ENCODE measurements around the gene HSF5. TPM values are rescaled to one million over a fixed set of nuclear protein-coding genes. Genes with fewer than 3 reads are reported as not detected.

Gene HSF5
- total RNA-seq, 1 experiment from 2014 or later = not detected

DNA sequence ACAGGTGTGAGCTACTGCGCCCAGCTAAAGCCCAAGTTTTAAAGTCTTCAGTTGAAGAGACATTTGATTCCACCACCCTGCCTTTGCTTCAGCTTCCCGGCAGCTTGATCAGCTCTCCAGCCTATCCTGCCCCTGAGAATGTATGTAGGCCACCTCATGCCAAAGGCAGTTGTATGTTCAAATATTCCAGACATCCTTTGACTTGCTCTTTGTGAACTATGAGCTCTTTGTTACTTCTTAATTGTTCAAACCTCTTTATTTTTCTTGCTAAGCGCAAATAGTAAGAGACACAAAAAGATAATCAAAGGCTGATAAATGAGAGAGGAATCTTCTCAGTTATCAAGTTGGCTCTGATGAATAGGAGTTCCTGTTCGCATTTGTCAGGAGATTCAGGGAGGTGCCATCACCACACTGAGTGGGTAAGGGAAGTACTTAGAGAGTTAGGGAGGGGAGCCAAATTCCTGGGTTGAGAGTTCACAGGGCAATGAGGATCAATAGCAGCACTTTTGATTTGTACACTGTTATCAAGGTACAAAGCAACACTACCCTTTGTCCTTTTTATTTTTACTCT, 104.2 kb downstream of the HSF5 start:
- no TSS peak for BruUV-seq (replicated peaks)
- TF ChIP-seq EZH2phosphoT487 (IDR thresholded peaks at IDR 0.05; ENCODE audit: borderline replicate concordance) = no peak
- TF ChIP-seq CEBPB (IDR thresholded peaks at IDR 0.05; ENCODE audit: low read depth) = no peak
- TF ChIP-seq EZH2 (IDR thresholded peaks at IDR 0.05) = no peak
- TF ChIP-seq, protein P1, sequence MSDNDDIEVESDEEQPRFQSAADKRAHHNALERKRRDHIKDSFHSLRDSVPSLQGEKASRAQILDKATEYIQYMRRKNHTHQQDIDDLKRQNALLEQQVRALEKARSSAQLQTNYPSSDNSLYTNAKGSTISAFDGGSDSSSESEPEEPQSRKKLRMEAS (IDR thresholded peaks at IDR 0.05) = no peak
- H3K27me3 ChIP-seq (ENCODE audit: insufficient read depth, low read length) = no peaks in the 10 kb centered on the region
- peaks cover 0 to 7% of the 10 kb centered on the region in 2 experiments; a peak in 1 of 4 replicates for H3K36me3 ChIP-seq (ENCODE audit: control insufficient read depth in 1 of 2, insufficient read depth in 2 of 2, low read length in 2 of 2)
- no peaks in the 10 kb centered on the region for H3K9me3 ChIP-seq (ENCODE audit: control insufficient read depth in 1 of 2, insufficient read depth in 1 of 2, low read depth in 1 of 2, low read length in 2 of 2)
- H3K4me2 ChIP-seq (ENCODE audit: low read length) = peak overlapping the region; percentile 27
- peak overlapping the region; percentile 45 for H3K27ac ChIP-seq (ENCODE audit: low read depth, low read length)
- no peak overlapping the region for H2AFZ ChIP-seq (ENCODE audit: low read depth, low read length, poor library complexity, severe bottlenecking)
- ATAC-seq (peak; percentile 56), DNase-seq (ENCODE audit: low read depth, low spot score) (no peak)
- ChIA-PET POLR2A (interaction anchor here (0.6 to 3.1 kb wide), 4 partner anchors 11 to 247 kb away, joined by 3 to 11 read pairs (median 4); partner anchors contain the start of genes RNF43 and SUPT4H1), CTCF (no interaction called here), RAD21 (ENCODE audit: low non-redundant PET in 1 of 2, low total read pairs in 2 of 2, uncharacterized antibody in 2 of 2, unreplicated experiment in 2 of 2) (interaction anchor here in 1 of 2 experiments (1.1 kb wide), 1 partner anchor 55 kb away, joined by 3 read pairs; no protein-coding TSS in a partner anchor)
- peaks cover 100% of the 10 kb centered on the region for H3K79me2 ChIP-seq (ENCODE audit: insufficient read depth, low read length)
- intact Hi-C loops (cut with micrococcal nuclease) = no loop called here
- no peaks in the 10 kb centered on the region for H3K9me2 ChIP-seq (ENCODE audit: insufficient read depth)
- H3K9ac ChIP-seq (ENCODE audit: low read length) = no peak overlapping the region
- H3K4me3 ChIP-seq (replicated peaks in 1 of 2; ENCODE audit: low read depth in 1 of 2, low read length in 2 of 2) = no peak overlapping the region
- H3K4me1 ChIP-seq (ENCODE audit: control insufficient read depth in 1 of 2, insufficient read depth in 2 of 2, low read length in 2 of 2) = peaks cover 89 to 100% of the 10 kb centered on the region in 2 experiments
- no peaks in the 10 kb centered on the region for H4K20me1 ChIP-seq (ENCODE audit: insufficient read depth)

DNA sequence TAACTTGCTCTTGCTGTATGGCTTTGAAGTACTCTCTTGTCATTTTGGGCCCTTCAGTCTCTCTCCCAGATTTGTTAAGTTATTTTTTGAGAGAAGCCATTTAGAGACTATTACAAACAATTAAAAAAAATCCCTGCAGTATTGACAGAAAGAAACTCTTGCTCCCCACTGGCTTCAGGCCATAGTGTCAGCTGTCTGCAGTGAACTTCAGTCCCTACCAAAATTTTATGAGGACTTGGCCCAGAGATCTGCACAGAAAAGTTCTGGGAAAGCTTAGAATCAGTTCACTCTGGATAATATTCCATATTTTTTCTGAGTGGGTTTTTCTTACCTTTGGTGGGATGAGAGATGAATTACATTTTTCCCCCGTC, 105.4 kb downstream of the HSF5 start:
- POLR2A ChIA-PET = interaction anchor here (3.1 kb wide), 1 partner anchor 35 kb away, joined by 11 read pairs; the partner anchor contains the start of gene RNF43
- no peak overlapping the region for H2AFZ ChIP-seq (ENCODE audit: low read depth, low read length, poor library complexity, severe bottlenecking)
- peaks cover 0 to 7% of the 10 kb centered on the region in 2 experiments; a peak in 1 of 4 replicates for H3K36me3 ChIP-seq (ENCODE audit: control insufficient read depth in 1 of 2, insufficient read depth in 2 of 2, low read length in 2 of 2)
- H3K27me3 ChIP-seq (ENCODE audit: insufficient read depth, low read length) = no peaks in the 10 kb centered on the region
- peaks cover 98% of the 10 kb centered on the region for H3K79me2 ChIP-seq (ENCODE audit: insufficient read depth, low read length)
- no peak overlapping the region for H3K4me3 ChIP-seq (replicated peaks in 1 of 2; ENCODE audit: low read depth in 1 of 2, low read length in 2 of 2)
- no peaks in the 10 kb centered on the region for H3K9me2 ChIP-seq (ENCODE audit: insufficient read depth)
- CTCF ChIA-PET = no interaction called here
- H3K4me1 ChIP-seq (ENCODE audit: control insufficient read depth in 1 of 2, insufficient read depth in 2 of 2, low read length in 2 of 2) = peaks cover 89 to 100% of the 10 kb centered on the region in 2 experiments
- H3K9me3 ChIP-seq (ENCODE audit: control insufficient read depth in 1 of 2, insufficient read depth in 1 of 2, low read depth in 1 of 2, low read length in 2 of 2) = no peaks in the 10 kb centered on the region
- TF ChIP-seq ZNF274 (IDR thresholded peaks at IDR 0.05; ENCODE audit: low read depth, low read length) = no peak
- no peak for TF ChIP-seq RAD21 (IDR thresholded peaks at IDR 0.05; ENCODE audit: low read depth)
- TF ChIP-seq, protein P2, sequence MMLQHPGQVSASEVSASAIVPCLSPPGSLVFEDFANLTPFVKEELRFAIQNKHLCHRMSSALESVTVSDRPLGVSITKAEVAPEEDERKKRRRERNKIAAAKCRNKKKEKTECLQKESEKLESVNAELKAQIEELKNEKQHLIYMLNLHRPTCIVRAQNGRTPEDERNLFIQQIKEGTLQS (IDR thresholded peaks at IDR 0.05) = no peak
- no peak for TF ChIP-seq YY1 (IDR thresholded peaks at IDR 0.05; ENCODE audit: extremely low read depth, insufficient replicate concordance, low read depth, low read length)
- no peaks in the 10 kb centered on the region for H4K20me1 ChIP-seq (ENCODE audit: insufficient read depth)
- ATAC-seq (no peak), DNase-seq (ENCODE audit: low read depth, low spot score) (no peak)
- H3K9ac ChIP-seq (ENCODE audit: low read length) = no peak overlapping the region
- H3K4me2 ChIP-seq (ENCODE audit: low read length) = no peak overlapping the region
- H3K27ac ChIP-seq (ENCODE audit: low read depth, low read length) = peak overlapping the region; percentile 45; the same call in 1 of the 2 replicates
- no TSS peak for BruUV-seq (replicated peaks)
- RAD21 ChIA-PET (ENCODE audit: low non-redundant PET in 1 of 2, low total read pairs in 2 of 2, uncharacterized antibody in 2 of 2, unreplicated experiment in 2 of 2) = interaction anchor here in 1 of 2 experiments (1.1 kb wide), 1 partner anchor 56 kb away, joined by 3 read pairs; no protein-coding TSS in a partner anchor
- intact Hi-C loops (cut with micrococcal nuclease) = no loop called here
